ENCODE measurements around the gene BBS2. TPM values are rescaled to one million over a fixed set of nuclear protein-coding genes. Genes with fewer than 3 reads are reported as not detected.

The BBS2 gene
- total RNA-seq, 1 donor = 62.2 TPM

- no peaks in the 10 kb centered on the region for H3K9me3 ChIP-seq (ENCODE audit: low read depth, low read length)
- peak; percentile 76 for DNase-seq (ENCODE audit: insufficient read length, low spot score, missing footprints)
- peaks cover 43% of the 10 kb centered on the region for H3K36me3 ChIP-seq (ENCODE audit: insufficient read depth, low read length)
- TF ChIP-seq, protein P1, sequence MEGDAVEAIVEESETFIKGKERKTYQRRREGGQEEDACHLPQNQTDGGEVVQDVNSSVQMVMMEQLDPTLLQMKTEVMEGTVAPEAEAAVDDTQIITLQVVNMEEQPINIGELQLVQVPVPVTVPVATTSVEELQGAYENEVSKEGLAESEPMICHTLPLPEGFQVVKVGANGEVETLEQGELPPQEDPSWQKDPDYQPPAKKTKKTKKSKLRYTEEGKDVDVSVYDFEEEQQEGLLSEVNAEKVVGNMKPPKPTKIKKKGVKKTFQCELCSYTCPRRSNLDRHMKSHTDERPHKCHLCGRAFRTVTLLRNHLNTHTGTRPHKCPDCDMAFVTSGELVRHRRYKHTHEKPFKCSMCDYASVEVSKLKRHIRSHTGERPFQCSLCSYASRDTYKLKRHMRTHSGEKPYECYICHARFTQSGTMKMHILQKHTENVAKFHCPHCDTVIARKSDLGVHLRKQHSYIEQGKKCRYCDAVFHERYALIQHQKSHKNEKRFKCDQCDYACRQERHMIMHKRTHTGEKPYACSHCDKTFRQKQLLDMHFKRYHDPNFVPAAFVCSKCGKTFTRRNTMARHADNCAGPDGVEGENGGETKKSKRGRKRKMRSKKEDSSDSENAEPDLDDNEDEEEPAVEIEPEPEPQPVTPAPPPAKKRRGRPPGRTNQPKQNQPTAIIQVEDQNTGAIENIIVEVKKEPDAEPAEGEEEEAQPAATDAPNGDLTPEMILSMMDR (IDR thresholded peaks at IDR 0.05; ENCODE audit: extremely low read depth, low read depth, low read length) = no peak
- peak overlapping the region; percentile 82 for H3K27ac ChIP-seq (ENCODE audit: low read depth, low read length)
- no peaks in the 10 kb centered on the region for H3K27me3 ChIP-seq (ENCODE audit: insufficient read depth, low read length)
- H3K79me2 ChIP-seq (ENCODE audit: insufficient read depth, low read length) = peaks cover 5% of the 10 kb centered on the region
- peaks cover 11% of the 10 kb centered on the region for H3K4me1 ChIP-seq (ENCODE audit: insufficient read depth, low read length)
- H3K4me2 ChIP-seq (ENCODE audit: insufficient read depth, low read length) = peak overlapping the region; percentile 23
- H2AFZ ChIP-seq (ENCODE audit: low read length) = peak overlapping the region; percentile 90
- no peak overlapping the region for H3K4me3 ChIP-seq (ENCODE audit: insufficient read depth, low read length)
- no peaks in the 10 kb centered on the region for H4K20me1 ChIP-seq (ENCODE audit: insufficient read depth, low read length)
Observed at GRCh38 chr16:56506941-56507340, 12.9 kb downstream of the BBS2 start.

DNA sequence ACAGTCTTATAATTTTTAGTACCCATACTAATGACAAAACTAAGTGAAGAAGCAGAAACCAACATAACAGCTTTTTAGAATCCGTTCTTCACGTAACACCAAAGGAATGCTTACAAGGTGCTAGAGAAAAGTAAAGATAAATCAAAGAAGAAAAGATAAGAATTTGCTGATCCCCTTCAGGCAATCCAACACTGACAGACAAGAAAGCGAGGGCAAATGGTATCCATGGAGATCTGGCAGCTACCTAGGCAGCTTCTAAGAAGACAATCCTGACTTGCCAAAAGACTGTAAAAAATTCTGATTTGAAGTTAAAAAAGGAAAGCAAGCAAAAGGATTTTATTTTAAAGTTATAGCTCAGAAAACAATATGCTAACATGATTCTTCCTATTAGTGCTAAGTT, 14.6 kb downstream of the BBS2 start:
- no peak for DNase-seq (ENCODE audit: insufficient read length, low spot score, missing footprints)

GRCh38 chr16:56493815-56494214, 26.0 kb downstream of the BBS2 start:
- TF ChIP-seq, protein P1 (IDR thresholded peaks at IDR 0.05; ENCODE audit: extremely low read depth, low read depth, low read length) = no peak
- no peaks in the 10 kb centered on the region for H3K9me3 ChIP-seq (ENCODE audit: low read depth, low read length)
- H2AFZ ChIP-seq (ENCODE audit: low read length) = no peak overlapping the region
- no peak overlapping the region for H3K4me3 ChIP-seq (ENCODE audit: insufficient read depth, low read length)
- no peak overlapping the region for H3K4me2 ChIP-seq (ENCODE audit: insufficient read depth, low read length)
- no peaks in the 10 kb centered on the region for H4K20me1 ChIP-seq (ENCODE audit: insufficient read depth, low read length)
- H3K79me2 ChIP-seq (ENCODE audit: insufficient read depth, low read length) = no peaks in the 10 kb centered on the region
- no peak overlapping the region for H3K27ac ChIP-seq (ENCODE audit: low read depth, low read length)
- H3K4me1 ChIP-seq (ENCODE audit: insufficient read depth, low read length) = no peaks in the 10 kb centered on the region
- H3K36me3 ChIP-seq (ENCODE audit: insufficient read depth, low read length) = peaks cover 21% of the 10 kb centered on the region
- H3K27me3 ChIP-seq (ENCODE audit: insufficient read depth, low read length) = no peaks in the 10 kb centered on the region
- DNase-seq (ENCODE audit: insufficient read length, low spot score, missing footprints) = no peak

More for the DNA sequence above, 14.6 kb downstream of the BBS2 start:
- H3K27me3 ChIP-seq (ENCODE audit: insufficient read depth, low read length) = no peaks in the 10 kb centered on the region
- no peaks in the 10 kb centered on the region for H4K20me1 ChIP-seq (ENCODE audit: insufficient read depth, low read length)
- H3K9me3 ChIP-seq (ENCODE audit: low read depth, low read length) = no peaks in the 10 kb centered on the region
- peaks cover 11% of the 10 kb centered on the region for H3K4me1 ChIP-seq (ENCODE audit: insufficient read depth, low read length)
- TF ChIP-seq, protein P1 (IDR thresholded peaks at IDR 0.05; ENCODE audit: extremely low read depth, low read depth, low read length) = no peak
- H3K27ac ChIP-seq (ENCODE audit: low read depth, low read length) = no peak overlapping the region
- H3K79me2 ChIP-seq (ENCODE audit: insufficient read depth, low read length) = no peaks in the 10 kb centered on the region
- H3K4me2 ChIP-seq (ENCODE audit: insufficient read depth, low read length) = no peak overlapping the region
- no peak overlapping the region for H3K4me3 ChIP-seq (ENCODE audit: insufficient read depth, low read length)
- H2AFZ ChIP-seq (ENCODE audit: low read length) = no peak overlapping the region
- peaks cover 56% of the 10 kb centered on the region for H3K36me3 ChIP-seq (ENCODE audit: insufficient read depth, low read length)

DNA sequence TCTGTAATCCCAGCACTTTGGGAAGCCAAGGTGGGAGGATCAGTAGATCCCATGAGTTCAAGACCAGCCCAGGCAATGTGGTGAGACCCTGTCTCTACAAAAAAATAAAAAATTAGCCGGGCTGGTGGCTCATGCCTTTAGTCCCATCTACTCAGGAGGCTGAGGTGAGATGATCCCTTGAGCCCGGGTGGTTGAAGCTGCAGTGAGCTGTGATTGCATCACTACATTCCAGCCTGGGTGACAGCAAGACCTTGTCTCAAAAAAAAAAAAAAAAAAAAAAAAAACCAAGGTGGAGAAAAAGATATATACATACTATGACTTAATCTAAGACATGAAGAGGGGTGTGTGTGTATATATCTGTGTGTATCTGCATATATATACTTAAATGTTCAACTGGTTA, 26.7 kb downstream of the BBS2 start:
- H2AFZ ChIP-seq (ENCODE audit: low read length) = no peak overlapping the region

More for the DNA sequence above, 26.7 kb downstream of the BBS2 start:
- DNase-seq (ENCODE audit: insufficient read length, low spot score, missing footprints) = no peak
- Histone ChIP-seq H3K4me3 (ENCODE audit: insufficient read depth, low read length) (no peak overlapping the region), H4K20me1 (ENCODE audit: insufficient read depth, low read length) (no peaks in the 10 kb centered on the region), H3K9me3 (ENCODE audit: low read depth, low read length) (no peaks in the 10 kb centered on the region), H3K36me3 (ENCODE audit: insufficient read depth, low read length) (peaks cover 14% of the 10 kb centered on the region), H3K4me1 (ENCODE audit: insufficient read depth, low read length) (no peaks in the 10 kb centered on the region), H3K79me2 (ENCODE audit: insufficient read depth, low read length) (no peaks in the 10 kb centered on the region), H3K27me3 (ENCODE audit: insufficient read depth, low read length) (no peaks in the 10 kb centered on the region), H3K4me2 (ENCODE audit: insufficient read depth, low read length) (no peak overlapping the region), H3K27ac (ENCODE audit: low read depth, low read length) (no peak overlapping the region)
- TF ChIP-seq, protein P1 (IDR thresholded peaks at IDR 0.05; ENCODE audit: extremely low read depth, low read depth, low read length) = no peak
